H9 (cell line): ENCODE results near the gene AASS. TPM values are rescaled to one million over a fixed set of nuclear protein-coding genes. Genes with fewer than 3 reads are reported as not detected.

Experiments
- DNase-seq: peaks from one replicate; pipeline ENCODE4 v3.0.0-alpha.2; 2017
- H2AFZ ChIP-seq: one replicate; pipeline ENCODE4 v1.6.1; 2013; ENCODE audit warnings: mild to moderate bottlenecking, low read length, control low read depth, moderate library complexity
- H2AK5ac ChIP-seq: 2 replicates; pipeline ENCODE4 v1.6.1; 2013; ENCODE audit warnings: low read length, control low read depth, mixed read lengths; ENCODE audit not compliant: insufficient read length
- H2BK120ac ChIP-seq: one replicate; pipeline ENCODE4 v1.6.1; 2013; ENCODE audit warnings: low read depth, mild to moderate bottlenecking, low read length, control low read depth, inconsistent platforms; ENCODE audit not compliant: poor library complexity, severe bottlenecking
- H2BK12ac ChIP-seq: 2 replicates; pipeline ENCODE4 v1.6.1; 2013; ENCODE audit warnings: low read length, control low read depth, mixed read lengths, low read depth; ENCODE audit not compliant: insufficient read length
- H2BK15ac ChIP-seq: 2 replicates; pipeline ENCODE4 v1.6.1; 2013; ENCODE audit warnings: low read depth, low read length, control low read depth
- H2BK20ac ChIP-seq: one replicate; pipeline ENCODE4 v1.6.1; 2013; ENCODE audit warnings: low read depth, mild to moderate bottlenecking, low read length, control low read depth, inconsistent platforms; ENCODE audit not compliant: poor library complexity, severe bottlenecking
- H2BK5ac ChIP-seq: 2 replicates; pipeline ENCODE4 v1.6.1; 2013; ENCODE audit warnings: low read length, control low read depth, mixed read lengths; ENCODE audit not compliant: insufficient read length
- H3K14ac ChIP-seq: 2 replicates; pipeline ENCODE4 v1.6.1; 2013; ENCODE audit warnings: low read length, control low read depth; ENCODE audit not compliant: insufficient read depth
- H3K18ac ChIP-seq: 2 replicates; pipeline ENCODE4 v1.6.1; 2013; ENCODE audit warnings: low read depth, mild to moderate bottlenecking, mixed read lengths, low read length, control low read depth; ENCODE audit not compliant: insufficient read length
- H3K23ac ChIP-seq: 2 replicates; pipeline ENCODE4 v1.6.1; 2013; ENCODE audit warnings: low read length, control low read depth, mixed read lengths, low read depth; ENCODE audit not compliant: insufficient read length
- H3K23me2 ChIP-seq: 2 replicates; pipeline ENCODE4 v1.6.1; 2013; ENCODE audit warnings: low read depth, mild to moderate bottlenecking, mixed read lengths, low read length, control low read depth; ENCODE audit not compliant: insufficient read length, poor library complexity, severe bottlenecking
- H3K27ac ChIP-seq: 2 replicates; pipeline ENCODE4 v1.5.1; 2013; ENCODE audit warnings: low read length, control low read depth, mixed read lengths, low read depth; ENCODE audit not compliant: insufficient read length
- H3K27me3 ChIP-seq: 2 replicates; pipeline ENCODE4 v1.6.1; 2013; ENCODE audit warnings: low read length, control low read depth, inconsistent platforms; ENCODE audit not compliant: insufficient read depth
- H3K4ac ChIP-seq: 2 replicates; pipeline ENCODE4 v1.6.1; 2013; ENCODE audit warnings: low read depth, mild to moderate bottlenecking, control low read depth, inconsistent platforms, low read length, moderate library complexity
- H3K4me1 ChIP-seq: 2 replicates; pipeline ENCODE4 v1.6.1; 2013; ENCODE audit warnings: low read length, control low read depth, inconsistent platforms; ENCODE audit not compliant: insufficient read depth
- H3K4me2 ChIP-seq: 2 replicates; pipeline ENCODE4 v1.6.1; 2013; ENCODE audit warnings: low read length, control low read depth, mixed read lengths; ENCODE audit not compliant: insufficient read length, insufficient read depth
- H3K56ac ChIP-seq: 2 replicates; pipeline ENCODE4 v1.6.1; 2013; ENCODE audit warnings: low read depth, mild to moderate bottlenecking, mixed read lengths, low read length, control low read depth; ENCODE audit not compliant: insufficient read length
- H3K79me1 ChIP-seq: 2 replicates; pipeline ENCODE4 v1.6.1; 2013; ENCODE audit warnings: low read depth, mild to moderate bottlenecking, moderate library complexity, low read length, control low read depth, inconsistent platforms; ENCODE audit not compliant: insufficient read depth, poor library complexity, severe bottlenecking
- H3K79me2 ChIP-seq: 2 replicates; pipeline ENCODE4 v1.6.1; 2013; ENCODE audit warnings: low read length, control low read depth, inconsistent platforms; ENCODE audit not compliant: insufficient read depth
- H3K9ac ChIP-seq: 2 replicates; pipeline ENCODE4 v1.6.1; 2013; ENCODE audit warnings: low read length, control low read depth, mixed read lengths; ENCODE audit not compliant: insufficient read length; ENCODE audit errors: extremely low read depth
- H3K9me3 ChIP-seq: one replicate; pipeline ENCODE4 v1.6.1; 2013; ENCODE audit warnings: low read depth, low read length, inconsistent platforms; ENCODE audit not compliant: control insufficient read depth
- H3T11ph ChIP-seq: one replicate; pipeline ENCODE4 v1.6.1; 2013; ENCODE audit warnings: mild to moderate bottlenecking, low read length, control low read depth, inconsistent platforms
- H4K20me1 ChIP-seq: one replicate; pipeline ENCODE4 v1.6.1; 2013; ENCODE audit not compliant: control insufficient read depth, insufficient read length, insufficient read depth
- H4K5ac ChIP-seq: 2 replicates; pipeline ENCODE4 v1.6.1; 2013; ENCODE audit warnings: low read depth, mild to moderate bottlenecking, mixed read lengths, low read length, control low read depth; ENCODE audit not compliant: insufficient read length
- H4K8ac ChIP-seq: replicated peaks from 2 replicates; pipeline ENCODE4 v1.6.1; 2013; ENCODE audit warnings: low read length, control low read depth, mixed read lengths, low read depth; ENCODE audit not compliant: insufficient read length
- H4K91ac ChIP-seq: 2 replicates; pipeline ENCODE4 v1.6.1; 2013; ENCODE audit warnings: low read depth, mild to moderate bottlenecking, moderate library complexity, mixed read lengths, low read length, control low read depth; ENCODE audit not compliant: insufficient read length
- H3K27ac Mint-ChIP-seq, 3 experiments: 2 replicates in 2 of 3; 3 replicates in 1 of 3; pipeline ENCODE4 v1.8.0; 2020 to 2021; ENCODE audit warnings: mixed read lengths in 3 of 3, mild to moderate bottlenecking in 1 of 3, moderate library complexity in 1 of 3
- H3K27me3 Mint-ChIP-seq: 2 replicates; pipeline ENCODE4 v1.8.0; 2021; ENCODE audit warnings: low read depth, mild to moderate bottlenecking, moderate library complexity, mixed read lengths
- H3K36me3 Mint-ChIP-seq, 3 experiments: 2 replicates in 2 of 3; 3 replicates in 1 of 3; pipeline ENCODE4 v1.8.0; 2020 to 2021; ENCODE audit warnings: low read depth in 3 of 3, mixed read lengths in 3 of 3; ENCODE audit not compliant: insufficient read depth in 1 of 3
- H3K4me1 Mint-ChIP-seq, 2 experiments: 2 replicates each; pipeline ENCODE4 v1.8.0; 2020; ENCODE audit warnings: mixed read lengths in 2 of 2
- H3K4me3 Mint-ChIP-seq, 2 experiments: 2 replicates in 1 of 2; 3 replicates in 1 of 2; pipeline ENCODE4 v1.8.0; 2020 to 2021; ENCODE audit warnings: mild to moderate bottlenecking in 2 of 2, mixed read lengths in 2 of 2, moderate library complexity in 1 of 2
- H3K9me3 Mint-ChIP-seq, 2 experiments: 2 replicates in 1 of 2; 3 replicates in 1 of 2; pipeline ENCODE4 v1.8.0; 2020; ENCODE audit warnings: mild to moderate bottlenecking in 2 of 2, mixed read lengths in 2 of 2, moderate library complexity in 1 of 2
- WGBS: extraction: QIAGEN DNeasy Blood & Tissue Kit; methylation state at CpG from one replicate; pipeline ENCODE4 v1.1.7; 2013; ENCODE audit warnings: missing lambda C conversion rate, low lambda C conversion rate, mixed read lengths; ENCODE audit not compliant: insufficient read length; ENCODE audit errors: extremely low coverage; 5-methylcytosine and 5-hydroxymethylcytosine counted together
- total RNA-seq: library from RNA; stranded (reverse); gene quantifications from 2 replicates; pipeline ENCODE4 v1.2.1, GENCODE V29; 2021
- TF ChIP-seq, protein P1 (sequence below): fragments of 200-600 bp; sonication (generic); conservative IDR thresholded peaks from 3 replicates; pipeline ENCODE4 v1.8.0; 2021; ENCODE audit warnings: antibody characterized with exemption, mild to moderate bottlenecking

AASS gene
- total RNA-seq, 1 experiment from 2014 or later, result 398 TPM

DNA sequence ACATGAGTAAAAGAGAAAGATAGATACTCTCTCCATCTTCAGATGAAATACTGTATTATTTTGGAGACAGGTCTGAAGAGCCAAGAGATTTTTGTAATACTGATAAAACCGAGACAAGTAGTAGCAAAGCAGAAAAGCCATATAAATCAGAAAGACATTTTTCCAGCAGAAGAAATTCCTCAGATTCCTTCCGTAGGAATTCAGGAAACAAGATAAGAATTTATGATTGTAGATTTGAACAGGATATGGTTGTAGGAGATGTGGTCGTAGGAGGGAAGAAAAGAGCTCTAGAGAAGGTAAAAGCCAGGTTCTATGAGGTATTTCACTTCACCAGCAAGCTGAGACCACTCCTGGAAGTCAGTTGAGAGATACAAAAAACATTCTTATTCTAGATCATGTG lies 17.6 kb upstream of the AASS start:
- Histone ChIP-seq H2AK5ac (no peak overlapping the region), H3K56ac (no peak overlapping the region), H2BK120ac (no peak overlapping the region), H3K23ac (no peak overlapping the region), H4K91ac (no peak overlapping the region), H2AFZ (no peak overlapping the region), H3K4ac (no peak overlapping the region), H4K8ac (no peak overlapping the region), H3K9me3 (no peaks in the 10 kb centered on the region), H3K4me1 (peaks cover 2% of the 10 kb centered on the region; the same call in 1 of the 2 replicates), H3K23me2 (no peaks in the 10 kb centered on the region), H3K9ac (no peak overlapping the region), H2BK20ac (no peak overlapping the region), H3K79me2 (no peaks in the 10 kb centered on the region), H2BK12ac (no peak overlapping the region), H3K27me3 (no peaks in the 10 kb centered on the region), H3K27ac (no peak overlapping the region), H3K79me1 (no peaks in the 10 kb centered on the region), H3K14ac (no peak overlapping the region), H3K18ac (no peak overlapping the region), H4K20me1 (no peaks in the 10 kb centered on the region), H2BK15ac (no peak overlapping the region), H2BK5ac (no peak overlapping the region), H4K5ac (no peak overlapping the region), H3T11ph (no peak overlapping the region), H3K4me2 (no peak overlapping the region)
- Mint-ChIP-seq H3K36me3 (peaks cover 0 to 3% (median 0%) of the 10 kb centered on the region in 3 experiments; a peak in 2 of 7 replicates), H3K27me3 (no peaks in the 10 kb centered on the region), H3K4me3 (no peak overlapping the region), H3K27ac (no peak overlapping the region; a peak in 1 of 7 replicates), H3K9me3 (no peaks in the 10 kb centered on the region), H3K4me1 (peaks cover 21 to 23% of the 10 kb centered on the region in 2 experiments)
- DNase-seq, result no peak
- TF ChIP-seq, protein P1, sequence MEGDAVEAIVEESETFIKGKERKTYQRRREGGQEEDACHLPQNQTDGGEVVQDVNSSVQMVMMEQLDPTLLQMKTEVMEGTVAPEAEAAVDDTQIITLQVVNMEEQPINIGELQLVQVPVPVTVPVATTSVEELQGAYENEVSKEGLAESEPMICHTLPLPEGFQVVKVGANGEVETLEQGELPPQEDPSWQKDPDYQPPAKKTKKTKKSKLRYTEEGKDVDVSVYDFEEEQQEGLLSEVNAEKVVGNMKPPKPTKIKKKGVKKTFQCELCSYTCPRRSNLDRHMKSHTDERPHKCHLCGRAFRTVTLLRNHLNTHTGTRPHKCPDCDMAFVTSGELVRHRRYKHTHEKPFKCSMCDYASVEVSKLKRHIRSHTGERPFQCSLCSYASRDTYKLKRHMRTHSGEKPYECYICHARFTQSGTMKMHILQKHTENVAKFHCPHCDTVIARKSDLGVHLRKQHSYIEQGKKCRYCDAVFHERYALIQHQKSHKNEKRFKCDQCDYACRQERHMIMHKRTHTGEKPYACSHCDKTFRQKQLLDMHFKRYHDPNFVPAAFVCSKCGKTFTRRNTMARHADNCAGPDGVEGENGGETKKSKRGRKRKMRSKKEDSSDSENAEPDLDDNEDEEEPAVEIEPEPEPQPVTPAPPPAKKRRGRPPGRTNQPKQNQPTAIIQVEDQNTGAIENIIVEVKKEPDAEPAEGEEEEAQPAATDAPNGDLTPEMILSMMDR, result no peak
- 100% methylated on average over 1 of the region's 3 CpGs for WGBS
